Endodermal cell (in vitro differentiated cells): ENCODE data around the gene ABR. TPM values are rescaled to one million over a fixed set of nuclear protein-coding genes. Genes with fewer than 3 reads are reported as not detected.
A peak's percentile ranks its signal among the peaks of the same experiment; 100 is the strongest.
"Not testable (repeated sequence)": the region's sequence is repeated elsewhere in the genome, so short reads cannot be mapped to it uniquely, and the experiment has no call there.

Source experiments
- DNase-seq: peaks from one replicate; pipeline ENCODE4 v3.0.0-alpha.2; 2017
- H3K27ac ChIP-seq: 2 replicates; pipeline ENCODE4 v1.5.1; 2013; ENCODE audit warnings: mild to moderate bottlenecking, low read depth, low read length, moderate library complexity
- H3K27me3 ChIP-seq: 2 replicates; pipeline ENCODE4 v1.6.1; 2013; ENCODE audit warnings: mild to moderate bottlenecking, low read length, moderate library complexity; ENCODE audit not compliant: insufficient read depth, control insufficient read depth, poor library complexity, severe bottlenecking
- H3K36me3 ChIP-seq: 2 replicates; pipeline ENCODE4 v1.7.0; 2013; ENCODE audit warnings: mild to moderate bottlenecking, low read length, moderate library complexity; ENCODE audit not compliant: control insufficient read depth, insufficient read depth
- H3K4me1 ChIP-seq: one replicate; pipeline ENCODE4 v1.7.0; 2013; ENCODE audit warnings: low read length; ENCODE audit not compliant: control insufficient read depth, insufficient read depth
- H3K4me3 ChIP-seq: 2 replicates; pipeline ENCODE4 v1.5.1; 2013; ENCODE audit warnings: mild to moderate bottlenecking, low read length, moderate library complexity
- H3K9ac ChIP-seq: 2 replicates; pipeline ENCODE4 v1.6.1; 2013; ENCODE audit warnings: mild to moderate bottlenecking, low read length, moderate library complexity; ENCODE audit not compliant: poor library complexity, severe bottlenecking; ENCODE audit errors: extremely low read depth
- H3K9me3 ChIP-seq: 2 replicates; pipeline ENCODE4 v1.6.1; 2013; ENCODE audit warnings: mild to moderate bottlenecking, low read length, moderate library complexity; ENCODE audit not compliant: control insufficient read depth
- H3K27ac Mint-ChIP-seq: 2 replicates; pipeline ENCODE4 v1.8.0; 2020; ENCODE audit warnings: mixed read lengths
- H3K27me3 Mint-ChIP-seq: 2 replicates; pipeline ENCODE4 v1.8.0; 2021; ENCODE audit warnings: mild to moderate bottlenecking, mixed read lengths; ENCODE audit not compliant: insufficient read depth
- H3K36me3 Mint-ChIP-seq: 2 replicates; pipeline ENCODE4 v1.8.0; 2020; ENCODE audit warnings: low read depth, mixed read lengths
- H3K4me1 Mint-ChIP-seq: 2 replicates; pipeline ENCODE4 v1.8.0; 2020; ENCODE audit warnings: mixed read lengths
- H3K4me3 Mint-ChIP-seq: 2 replicates; pipeline ENCODE4 v1.8.0; 2020; ENCODE audit warnings: mild to moderate bottlenecking, moderate library complexity, mixed read lengths
- H3K9me3 Mint-ChIP-seq: 2 replicates; pipeline ENCODE4 v1.8.0; 2020; ENCODE audit warnings: mild to moderate bottlenecking, mixed read lengths
- WGBS, 2 experiments: methylation state at CpG; one replicate each; pipeline versions ENCODE4 v1.1.5 to v1.1.7; 2013; ENCODE audit warnings: missing lambda C conversion rate in 2 of 2, mixed read lengths in 1 of 2; ENCODE audit not compliant: insufficient coverage in 1 of 2, insufficient read length in 1 of 2; 5-methylcytosine and 5-hydroxymethylcytosine counted together
- total RNA-seq, 2 donors: library from RNA; stranded (reverse); fragmentation: NEBNext Ultra II Directional in 1 of 2; extraction: Animal tissue kit (Norgen Biotek cat#: 25700) in 1 of 2; gene quantifications; 2 replicates in 1 of 2; 3 replicates in 1 of 2; pipeline ENCODE4 v1.2.1, GENCODE V29; 2021
- TF ChIP-seq, protein P1 (sequence below): fragments of 200-600 bp; sonication (generic); conservative IDR thresholded peaks from 2 replicates; pipeline ENCODE4 v1.5.0; 2021; ENCODE audit warnings: antibody characterized with exemption, mild to moderate bottlenecking

The ABR gene
- total RNA-seq, 2 donors from 2014 or later = 51.1 to 58.7 TPM

GRCh38 chr17:1067282-1067956 is 112.4 kb downstream of the ABR start:
- peak; percentile 54 for DNase-seq
- WGBS, 2 experiments = 83 to 92% methylated on average over 6 to 10 of the region's 10 CpGs
- no peak overlapping the region for H3K4me3 Mint-ChIP-seq
- H3K27ac Mint-ChIP-seq = no peak overlapping the region
- no peak overlapping the region for H3K9ac ChIP-seq
- H3K27me3 Mint-ChIP-seq = no peaks in the 10 kb centered on the region
- H3K9me3 Mint-ChIP-seq = peaks cover 16% of the 10 kb centered on the region
- H3K9me3 ChIP-seq = peaks cover 17% of the 10 kb centered on the region
- H3K36me3 ChIP-seq = peaks cover 34% of the 10 kb centered on the region
- H3K27ac ChIP-seq = no peak overlapping the region
- H3K4me1 ChIP-seq = no peaks in the 10 kb centered on the region
- H3K27me3 ChIP-seq = no peaks in the 10 kb centered on the region
- peaks cover 38% of the 10 kb centered on the region for H3K36me3 Mint-ChIP-seq
- TF ChIP-seq, protein P1, sequence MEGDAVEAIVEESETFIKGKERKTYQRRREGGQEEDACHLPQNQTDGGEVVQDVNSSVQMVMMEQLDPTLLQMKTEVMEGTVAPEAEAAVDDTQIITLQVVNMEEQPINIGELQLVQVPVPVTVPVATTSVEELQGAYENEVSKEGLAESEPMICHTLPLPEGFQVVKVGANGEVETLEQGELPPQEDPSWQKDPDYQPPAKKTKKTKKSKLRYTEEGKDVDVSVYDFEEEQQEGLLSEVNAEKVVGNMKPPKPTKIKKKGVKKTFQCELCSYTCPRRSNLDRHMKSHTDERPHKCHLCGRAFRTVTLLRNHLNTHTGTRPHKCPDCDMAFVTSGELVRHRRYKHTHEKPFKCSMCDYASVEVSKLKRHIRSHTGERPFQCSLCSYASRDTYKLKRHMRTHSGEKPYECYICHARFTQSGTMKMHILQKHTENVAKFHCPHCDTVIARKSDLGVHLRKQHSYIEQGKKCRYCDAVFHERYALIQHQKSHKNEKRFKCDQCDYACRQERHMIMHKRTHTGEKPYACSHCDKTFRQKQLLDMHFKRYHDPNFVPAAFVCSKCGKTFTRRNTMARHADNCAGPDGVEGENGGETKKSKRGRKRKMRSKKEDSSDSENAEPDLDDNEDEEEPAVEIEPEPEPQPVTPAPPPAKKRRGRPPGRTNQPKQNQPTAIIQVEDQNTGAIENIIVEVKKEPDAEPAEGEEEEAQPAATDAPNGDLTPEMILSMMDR = no peak
- H3K4me1 Mint-ChIP-seq = no peaks in the 10 kb centered on the region
- no peak overlapping the region for H3K4me3 ChIP-seq

DNA sequence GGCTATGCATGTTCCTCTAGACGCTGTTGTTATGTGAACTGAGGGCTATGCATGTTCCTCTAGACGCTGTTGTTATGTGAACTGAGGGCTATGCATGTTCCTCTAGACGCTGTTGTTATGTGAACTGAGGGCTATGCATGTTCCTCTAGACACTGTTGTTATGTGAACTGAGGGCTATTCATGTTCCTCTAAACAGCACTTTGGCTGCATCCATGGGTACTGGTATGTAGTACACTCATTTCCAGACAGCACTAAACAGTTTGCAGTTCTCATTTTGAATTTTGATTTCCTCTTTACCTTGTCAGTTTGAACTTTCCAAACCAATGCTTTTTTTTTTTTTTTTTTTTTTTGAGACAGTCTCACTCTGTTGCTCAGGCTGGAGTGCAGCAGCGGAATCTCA is 114.4 kb downstream of the ABR start:
- H3K27ac Mint-ChIP-seq, H3K4me3 ChIP-seq, H3K4me3 Mint-ChIP-seq, H3K4me1 ChIP-seq, H3K4me1 Mint-ChIP-seq, H3K27me3 Mint-ChIP-seq, H3K27ac ChIP-seq, H3K27me3 ChIP-seq, H3K9ac ChIP-seq, DNase-seq: not testable (repeated sequence)
- peaks cover 35% of the 10 kb centered on the region for H3K36me3 ChIP-seq
- H3K9me3 Mint-ChIP-seq = peaks cover 16% of the 10 kb centered on the region
- WGBS, 2 experiments = 97 to 100% methylated on average over 1 of the region's 4 CpGs
- H3K9me3 ChIP-seq = peaks cover 17% of the 10 kb centered on the region
- H3K36me3 Mint-ChIP-seq = peaks cover 45% of the 10 kb centered on the region

DNA sequence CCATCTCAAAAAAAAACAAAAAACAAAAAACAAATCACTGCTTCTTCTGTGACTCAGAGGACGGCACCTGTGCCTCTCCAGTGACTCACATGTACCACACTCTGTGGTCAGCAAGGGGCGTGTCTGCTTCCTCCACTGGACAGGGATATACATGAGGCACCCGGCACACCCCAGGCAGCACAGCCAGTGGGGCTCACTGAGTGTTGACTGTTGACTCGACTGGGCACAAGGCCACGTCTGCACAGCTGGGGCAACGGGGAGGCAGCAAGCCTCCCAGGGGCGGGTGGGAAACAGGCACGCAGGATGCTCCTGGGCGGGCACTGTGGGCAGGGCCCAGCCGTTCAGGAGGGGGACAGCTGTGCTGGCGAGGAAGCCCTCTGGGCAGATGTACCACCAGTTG is 118.8 kb downstream of the ABR start:
- peaks cover 29% of the 10 kb centered on the region for H3K36me3 ChIP-seq
- TF ChIP-seq, protein P1 = no peak
- H3K9me3 Mint-ChIP-seq = peaks cover 13% of the 10 kb centered on the region
- no peaks in the 10 kb centered on the region for H3K27me3 ChIP-seq
- H3K9me3 ChIP-seq = peaks cover 11% of the 10 kb centered on the region
- H3K27me3 Mint-ChIP-seq = no peaks in the 10 kb centered on the region
- no peak overlapping the region for H3K27ac Mint-ChIP-seq
- 93 to 96% methylated on average over 10 to 11 of the region's 11 CpGs for WGBS, 2 experiments
- no peak for DNase-seq
- no peaks in the 10 kb centered on the region for H3K4me1 ChIP-seq
- no peak overlapping the region for H3K27ac ChIP-seq
- H3K4me3 Mint-ChIP-seq = no peak overlapping the region
- no peak overlapping the region for H3K9ac ChIP-seq
- H3K4me3 ChIP-seq = no peak overlapping the region
- peaks cover 46% of the 10 kb centered on the region for H3K36me3 Mint-ChIP-seq
- no peaks in the 10 kb centered on the region for H3K4me1 Mint-ChIP-seq
